ENCODE results near the gene VAT1L. TPM values are rescaled to one million over a fixed set of nuclear protein-coding genes. Genes with fewer than 3 reads are reported as not detected.

Gene VAT1L
- total RNA-seq, 1 experiment from 2014 or later: not detected

DNA sequence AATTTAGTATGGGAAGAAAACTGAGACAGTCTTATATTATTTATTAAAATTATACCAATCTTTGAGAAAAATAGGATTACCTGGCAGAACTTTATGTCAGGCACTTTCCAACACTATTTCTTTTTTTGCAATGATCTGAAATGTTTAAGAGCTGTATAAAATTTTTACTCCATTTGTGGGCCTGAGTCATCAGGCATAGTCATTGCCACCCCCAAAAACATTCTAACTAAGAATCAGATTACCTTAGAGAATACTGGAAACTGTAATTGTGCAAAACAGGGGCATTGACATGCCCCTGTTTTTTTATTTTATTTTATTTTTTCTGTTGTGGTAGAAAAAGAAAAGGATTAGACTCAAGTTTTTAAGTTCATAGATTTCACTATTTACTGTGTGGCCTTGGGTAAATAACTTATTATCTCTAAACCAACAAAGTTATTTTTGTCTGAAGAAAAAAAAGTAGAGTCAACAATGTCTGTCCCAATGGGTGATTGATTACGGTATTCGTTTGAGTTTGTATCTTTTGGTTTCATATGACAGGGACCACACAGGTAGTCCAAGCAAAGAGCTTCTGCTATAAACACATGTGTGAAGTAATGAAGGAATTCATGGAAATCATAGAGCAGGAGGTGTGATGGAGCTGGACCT, 24.6 kb downstream of the VAT1L start:
- in situ Hi-C loops (cut with HindIII; ENCODE audit: low pct_unique_long_range_greater_than_20kb, low sequenced_read_pairs): no loop called here
- DNase-seq (ENCODE audit: low read depth, low spot score): no peak

DNA sequence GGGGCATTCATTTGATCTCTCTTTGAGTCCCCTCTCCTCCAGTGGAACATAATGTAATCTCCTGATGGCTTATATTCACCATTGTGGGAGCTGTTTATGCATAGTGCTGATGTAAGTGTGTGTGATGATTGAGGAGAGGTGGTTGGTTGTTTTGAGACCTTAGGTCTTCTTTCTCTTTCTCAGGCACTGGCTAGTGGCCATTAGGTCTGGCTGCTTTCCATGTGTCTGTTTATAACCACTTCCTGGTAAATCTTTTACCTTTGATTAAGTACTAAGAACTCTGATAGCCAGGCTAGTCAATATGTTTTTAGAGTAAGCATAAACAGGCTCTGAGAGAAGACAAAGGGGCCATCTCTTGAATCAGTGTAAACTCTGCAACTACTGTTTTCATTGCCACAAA, 27.9 kb downstream of the VAT1L start:
- in situ Hi-C loops (cut with HindIII; ENCODE audit: low pct_unique_long_range_greater_than_20kb, low sequenced_read_pairs): no loop called here
- DNase-seq (ENCODE audit: low read depth, low spot score): no peak

DNA sequence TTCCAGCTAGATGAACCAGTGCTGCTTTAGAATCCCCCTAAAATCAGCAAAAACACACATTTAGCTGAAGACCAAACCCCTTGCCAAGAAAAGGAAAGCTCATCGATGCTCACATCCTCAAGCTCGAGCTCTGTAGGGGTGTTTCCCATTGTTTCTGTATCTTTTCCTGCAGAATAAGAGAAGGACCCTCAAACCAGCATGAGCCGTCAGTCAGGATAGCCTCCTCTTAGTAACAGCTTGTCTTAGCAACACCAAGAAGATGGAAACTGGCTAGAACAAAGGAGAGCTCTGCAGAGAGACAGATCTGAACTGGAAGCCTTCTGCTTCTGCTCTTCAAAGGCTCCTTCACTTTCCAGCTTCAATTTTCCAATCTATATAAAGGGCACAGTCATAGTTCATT, 32.0 kb downstream of the VAT1L start:
- in situ Hi-C loops (cut with HindIII; ENCODE audit: low pct_unique_long_range_greater_than_20kb, low sequenced_read_pairs): no loop called here
- DNase-seq (ENCODE audit: low read depth, low spot score): no peak

DNA sequence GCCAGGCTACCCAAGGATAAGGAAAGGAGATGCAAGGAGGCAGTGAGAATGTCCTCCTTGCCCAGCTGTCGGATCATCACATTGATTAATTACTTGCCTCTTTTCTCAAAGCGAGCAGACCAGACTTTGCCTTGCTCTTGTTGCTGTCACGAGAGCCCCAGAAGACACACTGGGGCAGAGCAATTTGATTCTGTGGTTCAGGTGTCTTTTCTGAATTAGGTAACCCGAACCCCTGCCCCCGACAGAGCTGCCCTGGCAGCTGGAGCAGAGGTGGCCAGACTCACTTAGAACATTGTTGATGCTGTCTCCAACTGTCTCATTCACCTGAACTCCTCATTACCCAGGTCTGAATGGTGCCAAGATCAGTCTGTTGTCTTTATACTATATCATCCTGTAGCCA, 34.3 kb downstream of the VAT1L start:
- in situ Hi-C loops (cut with HindIII; ENCODE audit: low pct_unique_long_range_greater_than_20kb, low sequenced_read_pairs): no loop called here
- DNase-seq (ENCODE audit: low read depth, low spot score): no peak

DNA sequence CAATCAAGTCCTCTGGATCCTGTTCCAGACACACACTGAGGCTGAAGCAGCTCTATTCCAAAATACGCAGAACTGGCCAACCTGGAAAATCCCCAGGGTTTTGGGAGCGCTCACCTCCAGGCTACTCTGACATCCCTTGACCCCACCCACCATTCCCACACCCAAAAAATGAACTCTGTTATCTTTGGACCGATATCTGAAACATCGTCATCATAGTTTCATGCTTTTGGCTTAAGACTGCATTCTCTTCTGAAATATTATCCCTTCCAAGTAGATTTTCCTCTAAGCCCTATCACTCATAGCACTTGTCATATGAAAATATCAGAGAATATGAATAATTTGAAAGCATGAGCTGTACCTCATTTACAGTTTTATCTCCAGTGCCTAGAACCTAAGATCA, 34.7 kb downstream of the VAT1L start:
- in situ Hi-C loops (cut with HindIII; ENCODE audit: low pct_unique_long_range_greater_than_20kb, low sequenced_read_pairs): no loop called here
- no peak for DNase-seq (ENCODE audit: low read depth, low spot score)

DNA sequence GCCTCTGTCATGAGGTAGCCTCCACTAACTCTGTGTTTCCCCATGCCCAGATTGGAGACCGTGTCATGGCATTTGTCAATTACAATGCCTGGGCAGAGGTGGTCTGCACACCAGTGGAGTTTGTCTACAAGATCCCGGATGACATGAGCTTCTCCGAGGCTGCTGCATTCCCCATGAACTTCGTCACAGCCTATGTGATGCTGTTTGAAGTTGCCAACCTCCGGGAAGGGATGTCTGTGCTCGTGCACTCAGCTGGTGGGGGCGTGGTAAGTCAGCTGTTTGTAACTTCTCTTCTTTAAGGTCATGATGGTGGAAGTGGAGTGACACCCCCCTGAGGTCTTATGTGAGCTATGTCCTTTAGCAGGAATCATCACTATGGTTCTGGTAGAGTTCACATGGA, 36.8 kb downstream of the VAT1L start:
- in situ Hi-C loops (cut with HindIII; ENCODE audit: low pct_unique_long_range_greater_than_20kb, low sequenced_read_pairs): no loop called here
- DNase-seq (ENCODE audit: low read depth, low spot score): peak; percentile 9

DNA sequence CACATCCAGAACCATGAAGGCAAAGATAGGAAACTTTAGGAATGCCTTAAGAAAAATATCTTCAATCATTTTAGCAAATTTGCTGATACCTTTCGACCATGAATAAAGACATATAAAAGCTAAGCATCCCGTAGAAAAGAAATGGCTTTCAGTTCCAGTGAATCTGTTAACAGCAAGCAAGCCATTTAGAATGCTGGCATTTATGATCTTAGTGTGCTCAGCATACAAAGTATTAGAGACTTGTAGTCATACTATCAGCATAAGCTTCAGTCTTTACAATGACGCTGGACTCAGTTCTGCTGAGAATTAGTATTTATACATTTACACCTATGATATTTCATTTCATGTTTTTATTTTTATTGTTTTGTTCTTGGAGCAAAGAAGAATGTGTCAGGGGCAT, 38.7 kb downstream of the VAT1L start:
- in situ Hi-C loops (cut with HindIII; ENCODE audit: low pct_unique_long_range_greater_than_20kb, low sequenced_read_pairs): no loop called here
- DNase-seq (ENCODE audit: low read depth, low spot score): no peak

DNA sequence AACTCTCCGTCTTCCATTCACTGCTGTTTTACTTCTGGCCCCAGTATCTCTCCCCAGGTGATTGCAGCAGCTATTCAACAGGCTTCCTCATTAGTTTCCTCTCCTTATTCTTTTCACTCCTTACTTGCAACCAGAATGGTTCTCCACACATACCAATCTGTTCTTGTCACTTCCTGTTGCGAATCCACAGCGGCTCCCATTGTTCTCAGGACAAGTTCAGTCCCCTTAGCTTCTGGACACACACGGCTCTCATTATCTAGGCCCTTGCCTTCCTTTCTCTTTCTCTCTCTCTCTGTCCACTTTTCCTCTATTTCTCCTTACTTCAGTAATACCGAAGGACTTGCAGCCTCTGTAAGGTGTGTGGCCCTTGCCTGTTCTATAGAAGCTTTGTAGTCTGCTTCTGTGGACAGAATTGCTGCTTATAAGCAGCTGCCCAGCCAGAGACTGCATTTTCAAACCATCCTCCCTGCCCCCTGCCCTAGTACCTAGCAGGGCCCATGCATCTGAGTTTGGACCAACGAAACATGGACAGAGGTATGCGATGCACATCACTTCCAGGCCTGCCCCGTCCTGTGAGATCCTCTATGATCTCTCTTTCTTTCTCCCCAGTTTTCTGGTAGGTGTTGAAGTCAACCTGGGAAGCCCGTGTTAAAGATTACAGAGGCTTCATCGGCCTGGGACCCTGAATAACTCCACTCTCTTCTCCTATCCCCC, 45.7 kb downstream of the VAT1L start:
- DNase-seq (ENCODE audit: low read depth, low spot score): peak; percentile 24
- in situ Hi-C loops (cut with HindIII; ENCODE audit: low pct_unique_long_range_greater_than_20kb, low sequenced_read_pairs): no loop called here

DNA sequence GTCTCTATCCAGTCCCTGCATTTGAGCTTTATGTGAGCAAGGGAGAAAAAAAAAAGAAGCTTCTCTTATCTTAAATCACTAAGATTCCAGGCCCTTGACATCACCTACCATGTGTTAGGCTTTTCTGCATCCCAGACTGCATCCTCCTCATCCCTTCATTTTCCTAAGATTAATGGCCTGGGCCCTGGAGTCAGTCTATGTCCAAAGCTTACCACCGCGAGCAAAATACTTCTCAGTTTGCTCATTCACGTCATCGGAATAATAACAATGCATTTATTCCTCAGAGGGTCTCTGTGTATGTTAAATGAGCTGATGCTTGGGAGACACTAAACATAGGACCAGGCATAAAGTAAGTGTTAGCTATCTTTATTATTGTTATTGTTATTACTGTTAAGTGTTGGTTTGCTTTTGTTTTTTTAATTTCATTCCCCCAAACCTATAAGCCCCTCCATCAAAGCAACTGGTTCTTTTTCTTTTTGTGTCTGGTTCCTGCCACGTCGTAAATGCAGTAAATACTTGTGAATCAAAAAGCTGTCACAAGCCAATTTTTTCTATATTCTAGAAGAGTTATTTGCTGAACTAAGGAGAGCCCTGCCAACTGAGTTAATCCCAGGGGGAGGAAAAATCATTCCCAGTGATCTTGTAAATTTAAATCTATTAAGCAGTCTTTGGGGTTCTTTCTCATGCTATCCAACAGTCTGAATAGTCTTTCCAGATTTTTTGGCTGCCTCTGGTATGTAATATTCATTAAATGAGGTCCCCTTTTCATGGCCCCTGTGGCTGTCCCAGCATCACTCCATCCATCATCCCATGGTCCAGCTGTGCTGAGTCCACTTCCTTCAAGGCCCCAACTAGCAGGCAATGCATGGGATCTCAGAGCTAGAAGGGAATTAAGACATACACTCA, 46.5 kb downstream of the VAT1L start:
- in situ Hi-C loops (cut with HindIII; ENCODE audit: low pct_unique_long_range_greater_than_20kb, low sequenced_read_pairs): no loop called here
- no peak for DNase-seq (ENCODE audit: low read depth, low spot score)

DNA sequence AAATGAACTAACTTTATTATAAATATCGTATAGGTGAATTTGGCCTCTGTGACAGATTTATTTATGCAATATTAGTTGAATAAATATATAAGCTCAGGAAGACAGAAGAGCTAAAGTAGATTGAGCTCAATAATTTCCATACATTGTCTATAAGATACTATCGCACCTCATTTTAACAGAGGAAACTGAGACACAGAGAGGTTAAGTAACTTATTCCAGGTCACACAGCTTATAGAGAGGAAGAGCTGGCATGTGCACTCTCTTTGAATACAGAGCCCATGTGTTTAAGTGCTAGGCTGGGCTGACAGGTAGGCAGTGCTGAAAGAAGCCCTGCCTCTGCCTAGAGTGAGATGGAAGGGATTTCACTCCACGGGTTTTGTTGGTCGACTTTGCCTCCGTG, 48.4 kb downstream of the VAT1L start:
- in situ Hi-C loops (cut with HindIII; ENCODE audit: low pct_unique_long_range_greater_than_20kb, low sequenced_read_pairs): no loop called here
- DNase-seq (ENCODE audit: low read depth, low spot score): no peak

DNA sequence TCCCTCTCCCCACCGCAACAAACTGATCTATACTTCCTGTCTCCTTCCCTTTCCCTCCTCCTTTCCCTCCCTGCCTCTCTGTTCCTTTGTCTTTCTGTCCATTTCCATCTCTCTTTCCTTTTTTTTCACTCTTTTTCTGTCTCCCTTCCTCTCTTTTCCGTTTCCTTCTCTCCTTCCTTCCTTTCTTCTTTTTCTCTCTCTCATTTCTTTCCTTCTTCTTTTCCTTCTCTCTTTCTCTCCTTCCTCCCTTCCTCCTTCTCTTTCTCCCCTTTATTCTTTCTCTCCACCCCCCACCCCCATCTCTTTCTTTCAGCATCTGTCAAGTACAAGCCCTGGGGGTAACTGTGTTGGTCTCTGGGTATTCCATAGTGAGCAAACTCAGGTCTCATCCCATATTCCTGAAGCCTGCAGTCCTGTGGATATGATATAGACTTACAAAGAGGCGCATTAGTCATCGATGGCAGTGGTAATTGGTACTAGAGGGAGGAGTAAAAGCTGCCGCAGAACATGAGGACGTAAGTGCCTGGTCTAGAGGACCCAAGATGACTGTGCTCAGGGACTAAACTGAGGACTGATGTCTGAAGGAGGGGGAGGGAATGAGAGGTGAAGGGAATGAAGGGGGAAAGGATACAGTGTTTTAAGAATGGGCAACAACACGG, 50.4 kb downstream of the VAT1L start:
- in situ Hi-C loops (cut with HindIII; ENCODE audit: low pct_unique_long_range_greater_than_20kb, low sequenced_read_pairs): no loop called here
- DNase-seq (ENCODE audit: low read depth, low spot score): no peak

DNA sequence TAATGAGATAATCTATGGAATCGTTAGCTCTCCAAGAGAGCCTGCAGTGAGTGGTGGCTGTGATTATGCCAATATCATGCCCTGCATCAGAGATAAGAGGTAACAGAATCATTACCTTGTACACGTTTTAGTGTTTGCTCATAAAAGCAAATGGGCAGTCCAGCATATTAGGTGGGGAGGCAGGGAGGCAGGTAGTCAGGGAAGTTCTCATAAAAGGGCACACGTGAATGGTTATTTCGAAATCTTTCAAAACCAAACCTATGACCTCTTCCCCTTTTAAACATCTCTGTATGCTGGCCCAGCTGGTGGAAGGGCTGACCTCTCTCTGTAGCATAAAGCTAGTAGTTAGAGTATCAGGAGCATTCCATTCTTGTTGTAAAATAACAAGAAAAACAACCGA, 51.7 kb downstream of the VAT1L start:
- no peak for DNase-seq (ENCODE audit: low read depth, low spot score)
- in situ Hi-C loops (cut with HindIII; ENCODE audit: low pct_unique_long_range_greater_than_20kb, low sequenced_read_pairs): no loop called here

DNA sequence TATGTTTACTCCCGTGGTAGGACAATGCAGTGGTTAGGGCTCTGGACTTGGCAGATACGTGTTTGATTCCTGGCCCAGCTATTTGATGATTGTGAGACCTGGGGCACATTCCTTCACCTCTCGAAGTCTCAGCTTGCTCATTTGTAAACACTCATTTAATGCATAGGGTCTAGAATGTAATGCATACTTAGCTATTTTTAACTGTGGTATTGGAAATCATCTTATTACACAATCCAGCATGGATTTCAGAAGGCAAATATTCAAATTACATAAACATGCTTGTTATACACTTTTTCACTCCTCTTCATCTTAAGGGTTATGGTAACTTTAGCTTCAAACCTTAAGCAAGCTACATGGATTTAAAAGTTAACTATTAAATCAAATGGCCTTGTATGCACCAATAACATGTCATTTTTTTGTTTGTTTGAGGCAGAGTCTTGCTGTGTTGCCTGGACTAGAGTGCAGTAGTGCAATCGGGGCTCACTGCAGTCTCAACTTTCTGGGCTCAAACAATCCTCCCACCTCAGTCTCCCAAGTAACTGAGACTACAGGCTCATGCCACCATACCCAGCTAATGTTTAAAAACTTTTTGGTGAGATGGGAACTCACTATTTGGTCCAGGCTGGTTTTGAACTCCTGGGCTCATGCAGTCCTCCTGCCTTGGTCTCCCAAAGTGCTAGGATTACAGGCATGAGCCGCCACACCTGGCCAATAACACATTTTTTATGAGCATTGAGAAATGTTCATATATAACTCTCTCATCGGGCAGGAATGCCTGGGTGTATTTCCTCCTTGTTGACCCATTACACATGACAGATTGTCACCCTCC, 52.5 kb downstream of the VAT1L start:
- in situ Hi-C loops (cut with HindIII; ENCODE audit: low pct_unique_long_range_greater_than_20kb, low sequenced_read_pairs): no loop called here
- DNase-seq (ENCODE audit: low read depth, low spot score): no peak

DNA sequence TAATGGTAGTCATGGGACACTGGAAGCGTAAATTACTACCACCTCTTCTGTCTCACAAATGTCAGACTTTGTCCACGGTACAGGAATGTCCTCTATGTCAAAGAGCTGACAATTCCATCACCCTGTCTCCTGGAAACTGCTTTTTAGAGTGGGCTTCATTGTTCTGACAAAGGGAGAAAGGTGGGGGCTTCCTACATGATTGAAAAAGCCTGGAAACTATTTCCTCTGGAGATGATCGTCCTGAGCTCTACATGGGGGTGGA, 53.1 kb downstream of the VAT1L start:
- DNase-seq (ENCODE audit: low read depth, low spot score): no peak
- in situ Hi-C loops (cut with HindIII; ENCODE audit: low pct_unique_long_range_greater_than_20kb, low sequenced_read_pairs): no loop called here

DNA sequence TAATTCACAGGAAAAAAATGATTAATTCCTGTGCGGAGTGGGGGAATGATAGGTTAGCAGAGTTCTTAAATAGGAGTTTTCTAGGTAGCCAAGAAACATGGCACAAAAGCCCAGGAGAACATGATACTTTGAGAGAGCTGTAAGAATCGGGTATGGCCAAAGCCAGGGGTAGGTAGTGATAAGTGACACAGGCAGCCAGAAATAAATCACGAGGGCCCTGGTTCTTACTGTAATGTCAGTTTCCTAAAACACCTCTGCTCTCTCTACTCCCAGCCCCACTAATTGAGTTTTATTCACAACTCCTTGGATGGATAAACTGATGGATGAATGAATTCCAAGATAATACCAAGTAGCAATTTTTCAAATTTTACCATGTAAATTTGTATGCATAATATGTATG, 54.1 kb downstream of the VAT1L start:
- DNase-seq (ENCODE audit: low read depth, low spot score): no peak
- in situ Hi-C loops (cut with HindIII; ENCODE audit: low pct_unique_long_range_greater_than_20kb, low sequenced_read_pairs): no loop called here

DNA sequence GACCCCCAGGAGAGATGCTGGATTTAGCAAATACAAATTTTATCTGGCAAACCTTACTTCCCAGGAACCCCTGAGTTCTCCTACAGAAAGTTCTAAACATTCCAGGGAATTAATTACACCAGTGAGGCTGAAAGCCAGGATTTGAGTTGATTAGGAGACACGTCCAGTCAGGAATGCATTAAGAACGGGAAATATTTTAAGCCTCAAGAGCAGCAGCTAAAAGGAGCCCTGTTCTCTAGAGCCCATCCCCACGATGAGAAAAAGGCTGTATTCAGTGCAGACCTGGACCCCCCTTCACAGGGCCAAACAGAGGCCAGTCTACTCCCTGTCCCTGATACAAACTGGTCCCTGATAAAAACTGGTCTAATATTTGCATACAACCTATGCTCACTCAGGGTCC, 55.0 kb downstream of the VAT1L start:
- in situ Hi-C loops (cut with HindIII; ENCODE audit: low pct_unique_long_range_greater_than_20kb, low sequenced_read_pairs): no loop called here
- DNase-seq (ENCODE audit: low read depth, low spot score): no peak

DNA sequence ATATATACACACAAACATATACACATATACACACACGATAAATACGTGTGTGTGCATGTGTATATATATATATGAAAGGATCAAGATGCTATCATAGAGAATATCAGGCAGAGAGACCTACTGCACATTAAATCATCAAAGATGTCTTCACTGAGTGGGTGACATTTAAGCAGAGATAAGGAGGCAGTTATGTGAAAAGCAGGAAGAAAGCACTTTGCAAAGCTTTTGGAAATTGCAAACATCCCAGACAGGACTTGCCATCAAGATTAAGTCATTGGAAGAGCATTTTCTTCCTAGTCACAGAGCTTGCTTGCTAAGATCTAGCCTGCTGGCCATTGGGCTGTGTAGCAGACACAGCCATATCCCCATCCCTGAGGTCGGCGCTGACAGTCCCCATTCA, 56.4 kb downstream of the VAT1L start:
- in situ Hi-C loops (cut with HindIII; ENCODE audit: low pct_unique_long_range_greater_than_20kb, low sequenced_read_pairs): no loop called here
- no peak for DNase-seq (ENCODE audit: low read depth, low spot score)

Measured in SK-MEL-5 (cell line).